Amniotic stem cell (primary cell): Measurements from ENCODE around the gene FOXD2.

Source experiments
- DNase-seq: peaks from one replicate; lab custom pipeline; 2025; lab: John Stamatoyannopoulos, UW

FOXD2 gene

GRCh38 chr1:47468709-47469389 is 31.0 kb downstream of the FOXD2 start:
- DNase-seq, result no peak

GRCh38 chr1:47469390-47469759 is 31.5 kb downstream of the FOXD2 start:
- no peak for DNase-seq

GRCh38 chr1:47469910-47470309 is 32.1 kb downstream of the FOXD2 start:
- DNase-seq, result no peak

GRCh38 chr1:47471163-47471562 is 33.3 kb downstream of the FOXD2 start:
- no peak for DNase-seq

- DNase-seq, result no peak
Measured at GRCh38 chr1:47474278-47475193, 36.7 kb downstream of the FOXD2 start.

GRCh38 chr1:47477595-47478080 is 39.8 kb downstream of the FOXD2 start:
- no peak for DNase-seq

- no peak for DNase-seq
Measured at GRCh38 chr1:47478090-47478489, 40.2 kb downstream of the FOXD2 start.

- no peak for DNase-seq
Measured at GRCh38 chr1:47479664-47480063, 41.8 kb downstream of the FOXD2 start.

- no peak for DNase-seq
Measured at GRCh38 chr1:47481936-47482335, 44.1 kb downstream of the FOXD2 start.

- DNase-seq, result no peak
Measured at GRCh38 chr1:47482786-47483185, 44.9 kb downstream of the FOXD2 start.

GRCh38 chr1:47483651-47484050 is 45.8 kb downstream of the FOXD2 start:
- DNase-seq, result no peak

GRCh38 chr1:47485817-47486216 is 48.0 kb downstream of the FOXD2 start:
- no peak for DNase-seq

- DNase-seq, result no peak
Measured at GRCh38 chr1:47487332-47487731, 49.5 kb downstream of the FOXD2 start.

GRCh38 chr1:47487850-47488450 is 50.1 kb downstream of the FOXD2 start:
- no peak for DNase-seq
